GDM1 (cell line): ENCODE results near the gene ALDH4A1.

Source experiments
- DNase-seq: peaks from one replicate; lab custom pipeline; 2025; lab: John Stamatoyannopoulos, UW

ALDH4A1 gene, protein sequence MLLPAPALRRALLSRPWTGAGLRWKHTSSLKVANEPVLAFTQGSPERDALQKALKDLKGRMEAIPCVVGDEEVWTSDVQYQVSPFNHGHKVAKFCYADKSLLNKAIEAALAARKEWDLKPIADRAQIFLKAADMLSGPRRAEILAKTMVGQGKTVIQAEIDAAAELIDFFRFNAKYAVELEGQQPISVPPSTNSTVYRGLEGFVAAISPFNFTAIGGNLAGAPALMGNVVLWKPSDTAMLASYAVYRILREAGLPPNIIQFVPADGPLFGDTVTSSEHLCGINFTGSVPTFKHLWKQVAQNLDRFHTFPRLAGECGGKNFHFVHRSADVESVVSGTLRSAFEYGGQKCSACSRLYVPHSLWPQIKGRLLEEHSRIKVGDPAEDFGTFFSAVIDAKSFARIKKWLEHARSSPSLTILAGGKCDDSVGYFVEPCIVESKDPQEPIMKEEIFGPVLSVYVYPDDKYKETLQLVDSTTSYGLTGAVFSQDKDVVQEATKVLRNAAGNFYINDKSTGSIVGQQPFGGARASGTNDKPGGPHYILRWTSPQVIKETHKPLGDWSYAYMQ

DNA sequence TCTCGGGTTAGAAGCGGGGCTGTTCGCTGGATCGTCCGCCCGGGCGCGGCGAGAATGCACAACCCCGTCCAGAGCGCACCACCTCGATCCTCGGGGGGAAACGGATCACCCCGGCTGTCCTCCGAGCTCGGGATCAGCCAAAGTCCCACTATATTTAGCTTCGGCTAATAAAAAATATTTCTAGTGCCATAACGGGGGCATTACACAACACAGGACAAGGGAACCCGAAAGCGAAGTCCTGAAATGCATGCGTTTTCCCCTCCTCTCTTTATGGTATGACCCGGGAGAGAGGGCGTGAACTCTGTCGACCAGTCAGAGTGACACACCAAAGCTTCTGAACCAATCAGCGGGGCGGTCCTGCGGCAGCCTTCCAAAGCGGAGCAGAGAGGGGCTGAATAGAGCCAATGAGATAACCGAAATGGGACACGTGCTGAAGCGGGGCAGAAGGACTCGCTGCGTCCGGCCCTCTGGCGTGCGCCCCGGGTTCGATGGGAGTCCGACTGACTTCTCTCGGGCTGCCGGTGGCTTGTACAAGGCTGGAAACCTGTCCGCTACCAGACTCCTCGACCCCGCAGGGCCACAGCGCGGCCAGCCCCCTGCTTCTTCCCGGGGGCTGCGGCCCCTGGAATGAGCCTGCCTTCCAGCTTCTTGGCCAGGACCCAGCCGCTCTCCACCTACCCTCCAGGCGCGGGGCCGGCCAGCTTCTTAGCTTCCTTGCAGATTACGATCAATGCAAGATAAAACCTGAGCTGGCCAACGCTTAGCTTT lies at the start of gene ALDH4A1:
Gene ALDH4A1, minus strand, starts transcription at position 33 of the 768 bp plus-strand sequence. Its CDS starts 32 bp downstream, at position 1.
- peak; percentile 95 for DNase-seq

DNA sequence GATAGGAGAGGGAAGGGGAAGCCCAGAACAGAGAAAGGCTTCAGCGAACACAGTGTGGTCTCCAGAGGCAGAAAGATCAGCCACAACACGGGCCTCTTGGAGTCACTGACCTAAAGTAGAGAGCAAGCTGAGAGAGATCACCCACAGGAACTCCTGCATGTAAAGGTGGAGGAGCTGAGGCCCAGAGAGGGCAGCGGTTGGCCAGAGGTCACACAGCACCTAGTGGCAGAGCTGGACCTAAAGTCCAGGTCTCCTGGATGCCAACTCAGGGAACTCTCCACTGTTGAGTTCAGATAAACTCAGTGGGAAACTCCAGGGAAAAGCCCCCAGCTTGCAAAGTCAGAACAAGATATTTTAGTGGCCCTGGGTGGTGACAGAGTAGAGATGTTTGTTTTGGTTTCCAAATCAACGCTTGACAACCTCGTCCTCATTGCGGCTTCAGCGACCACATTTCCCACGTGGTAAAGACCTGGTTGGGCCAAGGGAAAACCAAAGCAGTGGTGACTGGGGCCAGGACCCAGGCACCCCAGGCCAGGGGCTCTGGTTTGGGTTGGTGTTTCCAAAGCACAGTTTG lies 49.5 kb upstream of the ALDH4A1 start:
- peak; percentile 16 for DNase-seq

DNA sequence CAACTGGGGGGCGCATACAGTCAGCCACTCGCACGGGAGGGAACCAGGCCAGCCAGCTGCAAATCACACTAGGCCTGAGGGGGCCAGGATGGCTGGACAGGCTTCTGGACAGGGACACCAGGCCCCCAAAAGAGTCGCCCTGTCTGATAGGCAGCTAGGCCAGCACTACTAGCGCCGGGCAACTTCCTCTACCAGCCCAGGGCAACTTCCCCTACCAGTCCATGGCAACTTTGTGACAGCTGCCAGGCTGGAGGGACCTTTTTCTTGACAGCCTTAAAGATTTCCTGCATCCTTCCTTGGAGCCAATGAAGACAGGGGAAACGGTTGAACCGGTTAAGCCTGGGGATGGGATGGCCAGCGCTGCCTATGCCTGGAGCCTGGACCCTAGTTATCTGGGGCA lies 49.1 kb upstream of the ALDH4A1 start:
- peak; percentile 25 for DNase-seq

DNA sequence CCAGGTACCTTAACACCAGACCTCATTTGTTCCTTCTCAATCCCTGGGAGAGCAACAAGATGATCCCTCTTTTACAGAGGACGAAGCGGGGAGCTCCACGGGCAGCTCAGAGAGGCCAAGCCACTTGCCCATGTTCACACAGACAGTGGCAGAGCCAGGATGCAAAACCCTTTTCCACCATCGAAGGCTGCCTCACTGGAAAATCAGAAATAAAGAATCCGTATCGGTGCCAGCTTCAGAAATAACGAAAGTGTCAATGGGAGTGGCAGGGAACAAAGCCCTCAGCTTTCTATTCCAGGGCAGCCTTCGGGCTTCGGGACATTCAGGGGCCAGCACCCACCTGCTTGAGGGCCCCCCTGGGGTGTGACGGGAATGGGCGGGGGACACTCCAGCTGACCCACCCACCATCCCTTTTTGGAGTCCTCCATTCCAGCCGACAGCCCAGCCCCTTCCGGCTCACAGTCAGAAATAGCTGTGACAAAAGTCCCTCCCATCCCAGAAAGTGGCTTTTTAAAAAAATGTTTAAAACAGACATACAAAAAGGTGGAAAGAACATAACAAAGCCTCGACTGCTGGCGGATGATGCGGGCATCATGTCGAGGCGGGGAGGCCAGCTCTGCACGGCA lies 48.2 kb upstream of the ALDH4A1 start:
- no peak for DNase-seq

DNA sequence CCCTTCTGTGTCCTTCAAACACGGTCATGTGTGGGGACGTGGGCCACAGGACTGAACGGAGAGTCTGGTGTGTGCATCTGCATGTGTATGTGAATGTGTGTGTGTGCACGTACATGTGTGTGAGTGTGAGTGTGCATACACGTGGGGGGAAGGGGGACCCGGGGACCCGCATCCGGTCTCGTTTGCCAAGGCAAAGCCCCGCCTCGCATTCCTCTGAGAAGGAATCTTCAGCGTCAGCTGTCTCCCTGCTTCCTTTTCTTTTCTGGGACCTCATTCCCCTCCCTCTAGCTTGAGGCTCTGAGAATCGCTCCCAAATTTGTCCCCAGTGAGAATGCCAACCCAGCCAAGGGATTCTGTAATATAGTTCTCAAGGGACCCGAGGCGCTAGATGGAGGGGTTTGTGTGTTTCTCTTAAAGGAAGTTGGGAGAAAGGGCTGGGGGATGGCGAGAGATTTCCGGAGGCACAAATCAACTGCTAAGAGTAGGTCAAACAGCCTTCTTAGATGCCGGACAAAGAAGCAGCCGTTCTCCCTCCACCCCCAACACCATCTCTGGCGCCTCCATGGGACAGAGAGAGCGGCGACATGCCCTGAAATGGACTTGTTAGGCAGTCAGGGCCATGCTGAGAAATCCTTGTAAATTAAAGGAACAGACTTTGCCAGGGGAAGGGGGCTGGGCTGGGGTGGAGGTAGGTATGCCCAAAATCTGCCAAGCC lies 47.5 kb upstream of the ALDH4A1 start:
- DNase-seq = no peak

DNA sequence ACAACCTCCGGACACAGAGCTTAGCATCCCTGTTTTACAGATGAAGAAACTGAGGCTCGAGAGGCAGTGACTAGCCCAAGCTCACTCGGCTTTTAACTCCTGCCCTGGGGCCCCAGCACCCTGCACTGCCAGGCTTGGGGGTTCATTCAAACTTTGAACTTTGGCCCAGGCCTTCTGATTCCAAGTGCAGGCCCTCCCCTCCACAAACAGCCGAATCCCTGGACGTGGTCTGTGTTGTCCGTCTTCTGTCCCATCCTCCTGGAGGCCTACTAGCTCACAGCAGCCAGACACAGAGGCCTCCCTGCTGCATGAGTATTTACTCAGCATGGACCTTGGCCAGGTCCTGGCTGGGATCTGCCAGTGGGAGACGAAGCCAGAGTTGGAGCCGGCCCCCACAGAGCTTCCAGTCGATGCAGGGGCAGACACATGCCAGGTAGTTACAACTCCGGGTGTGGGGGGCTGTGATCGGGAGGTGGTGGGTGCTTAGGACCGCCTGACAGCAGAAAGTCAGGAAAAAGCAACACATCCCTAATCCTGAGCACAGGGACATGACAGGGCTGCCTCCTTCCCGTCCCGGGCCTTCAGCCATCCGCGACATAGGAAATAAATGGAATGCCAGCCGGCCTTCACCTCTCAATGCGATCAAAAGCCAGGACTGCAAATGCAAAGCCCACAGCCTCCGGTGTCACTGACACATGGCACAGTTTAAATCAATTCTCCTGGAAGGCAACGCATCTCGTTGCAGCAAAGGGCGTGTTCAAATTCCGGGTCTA lies 46.7 kb upstream of the ALDH4A1 start:
- no peak for DNase-seq

DNA sequence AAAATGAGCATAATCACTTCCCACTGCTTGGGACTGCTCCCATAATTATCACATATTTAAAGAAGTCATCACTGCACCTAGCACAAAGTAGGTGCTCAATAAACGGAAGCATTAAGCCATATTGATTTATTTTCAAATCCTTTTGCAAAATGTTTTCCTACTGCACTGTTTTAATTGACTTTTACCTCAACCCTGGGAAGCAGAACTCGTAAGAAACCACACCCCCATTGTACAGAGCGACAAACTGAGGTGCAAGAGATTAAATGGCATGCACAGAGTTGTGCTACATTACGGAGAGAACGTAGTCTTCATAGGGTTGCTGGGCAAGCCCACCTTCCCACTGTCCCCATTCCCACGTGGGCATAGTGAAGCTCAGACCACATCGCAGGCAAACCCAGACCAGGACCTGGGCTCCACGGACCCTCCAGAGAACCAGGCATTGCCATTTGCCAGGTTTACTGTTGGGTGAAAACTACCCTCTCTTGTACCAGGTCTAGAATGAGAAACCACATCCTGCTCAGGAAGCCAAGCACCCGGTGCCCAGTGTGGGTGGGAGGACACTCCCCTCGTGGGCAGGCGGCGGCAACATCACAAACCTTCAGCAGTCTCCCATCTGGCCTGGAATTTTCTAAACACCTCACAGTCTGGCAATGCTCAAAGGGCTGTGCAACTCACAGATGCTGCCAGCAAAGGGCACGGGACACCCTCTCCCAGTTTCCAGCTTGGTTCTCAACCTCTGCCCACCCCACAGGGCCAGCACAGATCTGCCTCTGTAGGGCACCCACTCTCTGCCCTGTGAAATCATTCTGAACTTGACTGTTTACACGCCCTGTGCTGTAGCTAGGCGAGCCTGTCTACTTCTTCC lies 45.9 kb upstream of the ALDH4A1 start:
- DNase-seq = peak; percentile 52

DNA sequence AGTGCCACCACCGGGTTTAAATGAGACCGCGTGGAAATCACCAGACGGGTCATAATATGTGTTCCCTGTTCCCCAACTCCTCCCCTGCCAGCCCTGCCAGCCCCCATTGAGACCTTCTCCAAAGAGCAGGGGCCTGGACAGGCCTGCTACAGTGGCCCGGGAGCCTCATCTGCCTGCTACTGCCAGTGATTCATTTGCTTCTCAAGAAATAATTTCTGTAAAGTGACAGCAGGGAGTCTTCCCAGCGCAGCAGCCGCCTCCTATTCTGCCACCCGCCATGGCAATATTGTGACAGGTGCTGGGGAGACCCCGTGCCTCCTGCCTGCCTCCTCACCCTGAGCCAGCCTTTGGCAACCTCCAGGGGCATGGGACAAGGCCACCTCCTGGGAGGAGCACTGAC lies 45.2 kb upstream of the ALDH4A1 start:
- no peak for DNase-seq

DNA sequence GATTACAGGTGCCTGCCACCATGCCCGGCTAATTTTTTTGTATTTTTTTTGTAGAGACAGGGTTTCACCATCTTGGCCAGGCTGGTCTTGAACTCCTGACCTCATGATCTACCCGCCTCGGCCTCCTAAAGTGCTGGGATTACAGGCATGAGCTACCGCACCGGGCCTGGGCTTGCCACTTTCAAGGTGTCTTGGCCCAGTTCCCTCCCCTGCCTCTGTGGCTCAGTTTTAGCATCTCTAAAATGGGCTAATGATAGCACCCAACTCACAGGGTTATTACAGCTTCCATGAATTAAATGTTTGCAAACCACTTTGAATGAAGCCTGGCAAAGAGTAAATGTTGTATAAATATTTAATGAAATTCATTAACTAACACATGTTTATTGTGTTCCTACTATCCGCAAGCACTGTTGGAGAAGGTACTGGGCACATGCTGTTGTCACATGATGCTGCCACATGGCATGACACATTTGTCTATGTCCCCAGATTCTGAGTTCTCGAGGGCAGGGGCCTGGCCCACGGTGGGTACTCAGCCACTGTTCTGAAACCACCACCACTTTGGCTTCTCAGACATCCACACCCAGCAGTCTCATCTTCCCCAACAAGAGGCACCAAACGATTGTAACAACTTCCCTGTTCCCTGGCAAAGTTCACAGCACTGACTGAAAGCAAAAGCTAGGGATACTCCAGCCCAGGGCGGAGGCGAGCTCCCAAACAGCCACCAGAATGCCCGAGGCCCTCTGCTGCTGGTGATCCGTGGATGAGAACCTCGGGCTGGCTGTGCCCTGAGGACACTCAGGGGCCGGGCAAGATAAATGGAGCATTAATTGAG lies 44.4 kb upstream of the ALDH4A1 start:
- no peak for DNase-seq

DNA sequence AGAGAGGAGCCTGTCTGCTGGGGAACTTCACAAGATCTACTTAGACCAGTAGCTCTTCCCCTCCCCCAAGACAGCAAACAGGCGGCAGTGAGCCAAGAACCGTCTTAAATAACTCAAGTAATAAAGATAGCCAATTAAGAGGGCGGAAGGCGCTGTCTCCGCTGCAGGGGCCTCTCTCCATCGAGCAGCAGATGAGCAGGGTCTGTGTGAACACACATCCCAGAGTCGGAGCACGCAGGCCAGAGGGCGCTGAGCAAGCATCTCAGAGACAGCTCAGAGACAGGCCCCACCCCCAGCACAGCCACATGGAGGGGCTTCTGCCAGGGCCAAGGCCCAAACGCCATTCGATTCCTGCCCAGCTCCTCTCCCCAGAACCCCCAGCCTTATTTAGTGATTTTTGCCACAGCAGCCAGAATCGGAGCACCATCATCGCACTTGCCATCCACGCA lies 43.1 kb upstream of the ALDH4A1 start:
- no peak for DNase-seq

DNA sequence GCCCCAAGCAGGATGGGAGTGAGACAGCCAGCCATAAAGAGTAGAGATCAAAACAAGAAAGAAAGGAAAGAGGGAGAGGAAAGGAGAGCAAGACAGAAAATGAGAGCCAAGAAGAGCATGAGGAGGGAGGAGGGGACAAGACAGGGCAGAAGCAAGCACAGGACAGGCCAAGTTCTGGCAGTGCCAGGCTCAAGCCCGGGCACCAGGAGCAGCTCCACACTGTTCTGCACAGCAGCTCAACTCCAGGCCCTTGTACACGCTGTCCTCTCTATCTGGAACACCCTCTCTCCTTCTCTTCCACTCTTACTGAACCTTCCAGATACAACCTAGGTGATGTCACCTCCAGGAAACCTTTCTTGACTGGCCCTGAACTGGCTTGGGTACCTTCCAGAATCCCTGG lies 42.5 kb upstream of the ALDH4A1 start:
- no peak for DNase-seq

DNA sequence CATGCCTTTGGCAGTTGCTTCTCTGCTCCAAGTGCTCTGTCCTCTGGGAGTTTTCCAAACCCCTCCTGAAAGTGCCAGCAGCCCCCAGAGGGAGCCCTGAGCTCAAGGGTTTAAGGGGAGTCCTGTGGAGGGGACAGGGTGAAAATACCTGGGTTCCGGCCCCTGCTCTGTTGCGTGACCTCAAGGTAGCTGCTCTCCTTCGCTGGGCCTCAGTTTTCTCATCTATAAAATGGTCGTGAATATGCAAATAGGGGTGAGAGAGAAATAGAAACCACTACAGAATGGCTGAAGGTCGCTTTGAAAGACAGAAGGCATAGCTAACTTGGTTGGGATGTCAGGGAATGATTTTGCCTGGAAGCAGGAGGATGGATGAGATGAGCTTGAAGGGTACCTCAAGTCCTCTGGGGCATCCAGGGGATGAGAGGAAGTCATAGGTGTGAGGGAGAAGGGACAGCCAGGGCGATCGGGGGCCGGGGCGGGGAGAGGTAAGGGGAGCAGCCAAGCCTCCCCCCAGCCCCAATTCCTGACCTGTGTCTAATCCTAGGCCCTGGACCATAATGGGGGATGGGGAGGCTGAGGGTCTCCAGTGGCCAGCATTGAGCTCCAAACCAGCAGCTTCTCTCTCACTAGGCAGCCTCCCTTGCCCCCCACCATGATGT lies 41.7 kb upstream of the ALDH4A1 start:
- no peak for DNase-seq

DNA sequence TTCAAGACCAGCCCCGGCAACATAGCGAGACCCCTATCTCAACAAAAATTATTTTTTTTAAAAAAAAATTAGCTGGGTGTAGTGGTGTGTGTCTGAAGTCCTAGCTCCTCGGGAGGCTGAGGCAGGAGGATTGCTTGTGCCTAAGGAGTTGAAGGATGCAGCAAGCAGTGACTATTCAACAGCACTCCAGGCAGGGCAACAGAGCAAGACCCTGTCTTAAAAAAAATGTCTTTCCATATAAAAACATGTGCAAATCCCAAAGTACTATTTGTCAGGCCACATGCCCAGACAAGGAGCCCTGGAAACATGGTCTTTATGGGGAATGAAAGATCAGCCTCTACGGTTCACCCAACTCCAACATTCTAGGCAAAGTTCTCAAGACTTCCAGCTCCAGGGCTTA lies 40.8 kb upstream of the ALDH4A1 start:
- no peak for DNase-seq

DNA sequence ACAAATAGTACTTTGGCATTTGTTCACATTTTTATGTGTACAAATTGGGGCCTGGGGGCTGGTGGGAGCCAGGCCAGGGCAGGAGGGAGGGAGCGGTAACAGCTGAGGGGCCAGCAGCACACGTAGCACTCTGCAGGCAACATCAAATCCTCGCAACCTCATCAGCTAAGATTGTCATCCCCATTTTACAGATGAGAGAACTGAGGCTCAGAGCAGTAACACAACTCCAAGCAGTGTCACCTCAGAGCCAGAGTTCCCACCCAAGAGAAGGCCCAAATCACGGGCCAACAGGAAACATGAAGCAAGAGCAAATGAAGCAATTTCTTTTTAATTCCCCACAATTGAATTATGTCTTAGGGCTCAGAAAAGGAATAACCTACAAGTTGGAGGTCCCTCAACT lies 40.0 kb upstream of the ALDH4A1 start:
- DNase-seq = no peak

DNA sequence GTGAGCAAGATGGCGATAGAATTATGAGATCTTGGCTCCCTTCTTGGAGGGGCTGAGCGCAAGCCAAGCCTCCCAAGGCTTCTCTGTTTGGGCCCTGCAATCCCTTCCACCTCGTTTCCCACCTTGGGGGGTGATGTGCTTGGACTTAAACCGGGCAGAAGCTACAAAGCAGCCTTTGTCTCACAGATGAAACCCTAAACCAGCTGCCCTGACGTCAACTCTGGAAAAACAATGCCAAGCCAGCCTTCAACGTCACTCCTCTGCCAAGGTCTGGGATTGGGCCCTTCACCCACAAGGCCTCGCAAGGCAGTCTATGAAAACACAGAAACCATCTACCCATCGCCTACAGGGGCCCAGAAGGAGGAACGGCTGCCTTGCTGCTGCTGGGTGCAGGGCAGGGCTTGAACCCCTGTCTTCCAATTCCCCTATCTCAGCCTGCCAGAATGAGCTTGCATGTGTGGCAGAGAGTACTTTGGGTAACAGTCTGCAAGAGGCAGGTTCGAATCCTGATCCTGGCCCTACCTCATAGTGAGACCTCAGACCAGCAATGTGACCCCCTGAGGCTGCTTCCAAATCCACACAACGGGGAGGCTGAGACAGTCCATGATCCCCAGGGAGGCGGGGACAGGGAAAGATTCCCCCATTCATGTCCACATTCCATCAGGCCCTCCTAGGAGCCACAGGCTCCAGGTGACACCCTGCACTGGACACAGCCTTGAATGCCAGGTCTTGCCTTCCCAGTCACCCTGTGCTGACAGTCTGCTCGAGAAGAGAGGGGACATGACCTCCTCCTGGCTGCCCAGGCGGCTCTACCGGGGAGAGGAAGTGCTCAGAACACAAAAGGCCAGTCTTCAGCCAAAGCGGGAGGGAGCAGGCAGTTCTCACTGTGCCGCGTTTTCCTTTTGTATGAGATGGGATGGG lies 39.1 kb upstream of the ALDH4A1 start:
- DNase-seq = no peak

DNA sequence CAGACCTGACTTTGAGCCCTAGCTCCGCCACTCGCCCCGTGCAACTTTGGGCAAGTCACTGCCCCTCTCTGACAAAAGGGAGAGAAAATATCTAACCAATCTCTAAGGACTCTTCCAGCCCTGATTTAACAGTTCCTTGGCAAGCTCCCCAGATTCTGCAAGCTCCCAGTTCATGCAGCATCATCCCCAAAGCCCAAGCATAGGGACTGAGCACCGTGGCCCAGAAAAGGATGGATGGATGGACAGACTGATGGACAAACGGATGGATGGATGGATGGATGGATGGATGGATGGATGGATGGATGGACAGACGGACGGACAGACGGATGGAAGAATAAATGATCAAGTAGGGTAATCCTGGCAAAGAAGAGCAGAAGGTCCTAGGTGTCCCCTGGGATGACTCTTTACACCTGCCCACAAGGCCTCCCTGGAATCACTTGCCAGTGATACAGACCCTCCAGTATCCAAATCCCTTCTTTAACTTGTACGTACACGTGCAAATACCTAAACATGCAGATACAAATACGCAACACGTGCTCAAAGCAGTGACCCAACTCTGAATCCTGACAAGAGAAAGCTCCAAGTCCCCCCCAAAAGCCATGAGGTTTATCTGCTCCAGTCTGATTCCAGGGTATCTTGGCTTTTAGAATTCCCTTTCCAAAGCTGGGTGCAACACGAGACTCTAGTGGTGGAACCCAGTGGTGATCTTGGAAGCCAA lies 38.1 kb upstream of the ALDH4A1 start:
- no peak for DNase-seq
